Calu3 (cell line): Measurements from ENCODE around the gene CXCL1. TPM values are rescaled to one million over a fixed set of nuclear protein-coding genes. Genes with fewer than 3 reads are reported as not detected.
"Not testable (repeated sequence)": the region's sequence is repeated elsewhere in the genome, so short reads cannot be mapped to it uniquely, and the experiment has no call there.

Experiments
- BruUV-seq: library from RNA; stranded (reverse); fragments of 400-500 nt; replicated peaks from 2 replicates; lab custom pipeline; 2021; lab: Mats Ljungman, UMichigan
- CTCF ChIA-PET: fragments of 300-600 bp; sonication (Branson Sonifier 250); formaldehyde crosslinking; loops from one replicate; lab custom pipeline; 2022; ENCODE audit warnings: antibody characterized with exemption; lab: Charles Lee
- DNase-seq: peaks from one replicate; pipeline ENCODE4 v3.0.0; 2022
- H3K27ac Mint-ChIP-seq: one replicate; pipeline ENCODE4 v1.8.0; 2022; ENCODE audit warnings: mixed read lengths; ENCODE audit not compliant: unreplicated experiment
- H3K27me3 Mint-ChIP-seq: one replicate; pipeline ENCODE4 v1.8.0; 2022; ENCODE audit warnings: mixed read lengths; ENCODE audit not compliant: unreplicated experiment
- H3K36me3 Mint-ChIP-seq: one replicate; pipeline ENCODE4 v1.8.0; 2022; ENCODE audit warnings: mild to moderate bottlenecking, moderate library complexity, mixed read lengths; ENCODE audit not compliant: insufficient read depth, unreplicated experiment
- H3K4me1 Mint-ChIP-seq: one replicate; pipeline ENCODE4 v1.8.0; 2022; ENCODE audit warnings: mild to moderate bottlenecking, low read depth, mixed read lengths; ENCODE audit not compliant: unreplicated experiment
- H3K4me3 Mint-ChIP-seq: one replicate; pipeline ENCODE4 v1.8.0; 2022; ENCODE audit warnings: mild to moderate bottlenecking, low read depth, moderate library complexity, mixed read lengths; ENCODE audit not compliant: unreplicated experiment
- H3K9me3 Mint-ChIP-seq: one replicate; pipeline ENCODE4 v1.8.0; 2022; ENCODE audit warnings: low read depth, mixed read lengths; ENCODE audit not compliant: unreplicated experiment
- intact Hi-C: fragments of 100-400 bp; cut with micrococcal nuclease; formaldehyde crosslinking; loops from one replicate; pipeline ENCODE4 v1.10.0; 2022; ENCODE audit not compliant: unreplicated experiment
- total RNA-seq: library from RNA; stranded (reverse); gene quantifications from 2 replicates; pipeline ENCODE4 v1.2.3, GENCODE V29; 2022
- TF ChIP-seq, protein P1 (sequence below): fragments of 200-600 bp; IDR thresholded peaks from one replicate; pipeline ENCODE4 v1.8.0; 2022; ENCODE audit warnings: antibody characterized with exemption; ENCODE audit not compliant: unreplicated experiment

The CXCL1 gene
- total RNA-seq, 1 experiment from 2014 or later, result 414 TPM

DNA sequence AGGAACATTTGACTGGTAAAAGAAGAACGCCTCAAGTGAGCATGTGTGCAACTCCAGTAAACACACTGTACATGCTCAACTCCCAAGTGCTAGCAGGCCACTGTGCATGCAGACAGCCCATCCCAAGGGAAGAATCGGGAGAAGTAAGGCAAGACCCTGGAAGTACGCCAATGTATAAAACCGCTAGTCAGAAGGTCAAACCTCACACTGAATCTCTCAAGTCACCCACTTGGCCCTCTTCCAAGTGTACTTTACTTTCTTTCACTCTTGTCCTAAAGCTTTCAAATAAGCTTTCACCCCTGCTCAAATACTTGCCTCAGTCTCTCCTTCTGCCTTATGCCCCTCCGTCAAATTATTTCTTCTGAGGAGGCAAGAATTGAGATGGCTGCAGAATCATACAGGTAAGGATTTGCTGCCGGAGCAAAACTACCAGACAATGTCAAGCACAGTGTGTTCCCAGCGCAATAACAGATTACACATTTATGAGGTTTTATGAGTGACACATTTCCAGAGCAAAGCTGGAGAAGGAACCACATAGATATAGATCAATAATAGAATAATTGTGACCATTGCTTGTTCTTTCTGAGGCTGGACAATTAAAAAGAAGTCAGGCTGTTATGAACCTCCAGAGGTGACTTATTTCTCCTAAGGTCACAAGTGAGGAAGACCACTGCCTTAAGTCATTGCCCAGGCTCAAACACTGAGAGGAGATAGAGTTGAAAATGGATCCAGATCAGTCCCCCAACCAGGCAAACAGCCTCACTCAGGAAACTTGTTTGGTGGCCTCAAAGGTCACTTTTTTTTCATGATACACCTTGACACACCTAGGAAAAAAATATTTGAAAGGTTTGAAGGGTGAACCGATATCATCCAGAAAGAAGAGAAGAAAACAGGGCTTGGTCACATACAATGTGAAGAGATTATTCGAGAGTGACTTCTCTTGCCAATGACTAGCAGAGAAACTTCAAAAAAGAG, 26.3 kb downstream of the CXCL1 start:
- TF ChIP-seq, protein P1, sequence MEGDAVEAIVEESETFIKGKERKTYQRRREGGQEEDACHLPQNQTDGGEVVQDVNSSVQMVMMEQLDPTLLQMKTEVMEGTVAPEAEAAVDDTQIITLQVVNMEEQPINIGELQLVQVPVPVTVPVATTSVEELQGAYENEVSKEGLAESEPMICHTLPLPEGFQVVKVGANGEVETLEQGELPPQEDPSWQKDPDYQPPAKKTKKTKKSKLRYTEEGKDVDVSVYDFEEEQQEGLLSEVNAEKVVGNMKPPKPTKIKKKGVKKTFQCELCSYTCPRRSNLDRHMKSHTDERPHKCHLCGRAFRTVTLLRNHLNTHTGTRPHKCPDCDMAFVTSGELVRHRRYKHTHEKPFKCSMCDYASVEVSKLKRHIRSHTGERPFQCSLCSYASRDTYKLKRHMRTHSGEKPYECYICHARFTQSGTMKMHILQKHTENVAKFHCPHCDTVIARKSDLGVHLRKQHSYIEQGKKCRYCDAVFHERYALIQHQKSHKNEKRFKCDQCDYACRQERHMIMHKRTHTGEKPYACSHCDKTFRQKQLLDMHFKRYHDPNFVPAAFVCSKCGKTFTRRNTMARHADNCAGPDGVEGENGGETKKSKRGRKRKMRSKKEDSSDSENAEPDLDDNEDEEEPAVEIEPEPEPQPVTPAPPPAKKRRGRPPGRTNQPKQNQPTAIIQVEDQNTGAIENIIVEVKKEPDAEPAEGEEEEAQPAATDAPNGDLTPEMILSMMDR, result no peak
- H3K4me3 Mint-ChIP-seq, result peak overlapping the region; percentile 66
- peaks cover 64% of the 10 kb centered on the region for H3K4me1 Mint-ChIP-seq
- H3K27me3 Mint-ChIP-seq, result no peaks in the 10 kb centered on the region
- BruUV-seq, result TSS peak; percentile 43
- DNase-seq, result peak; percentile 30
- intact Hi-C loops, result loop anchor here (2.0 kb wide), 1 partner anchor 21 kb away; no protein-coding TSS in a partner anchor
- peaks cover 9% of the 10 kb centered on the region for H3K36me3 Mint-ChIP-seq
- H3K27ac Mint-ChIP-seq, result peak overlapping the region; percentile 58
- no peaks in the 10 kb centered on the region for H3K9me3 Mint-ChIP-seq
- CTCF ChIA-PET, result no interaction called here

DNA sequence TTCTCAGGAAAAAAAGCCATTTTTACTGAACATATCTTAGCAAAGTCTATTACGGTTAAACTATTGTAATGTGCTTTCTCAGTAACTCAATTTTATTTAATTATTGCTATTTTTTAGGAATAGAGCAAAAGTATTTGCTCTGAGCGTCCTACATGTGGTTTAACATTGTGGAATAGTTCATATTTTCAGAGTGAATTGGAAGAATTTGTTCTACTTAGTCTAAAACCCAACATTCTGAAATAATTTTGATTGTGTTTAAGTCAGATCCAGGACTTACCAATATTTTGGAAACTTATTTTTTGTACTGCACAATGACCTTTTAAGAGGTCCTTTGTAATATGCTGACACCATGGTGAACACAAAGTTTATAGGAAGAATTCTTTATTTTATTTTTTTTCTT, 27.2 kb downstream of the CXCL1 start:
- intact Hi-C loops, result no loop called here
- Mint-ChIP-seq H3K27ac (no peak overlapping the region), H3K9me3 (no peaks in the 10 kb centered on the region), H3K27me3 (no peaks in the 10 kb centered on the region), H3K4me1 (peaks cover 64% of the 10 kb centered on the region), H3K36me3 (peaks cover 9% of the 10 kb centered on the region), H3K4me3 (no peak overlapping the region)
- BruUV-seq, result no TSS peak
- TF ChIP-seq, protein P1, result no peak
- CTCF ChIA-PET, result interaction anchor here (1.1 to 1.4 kb wide), 2 partner anchors 23 to 28 kb away, joined by 3 to 5 read pairs; no protein-coding TSS in a partner anchor
- DNase-seq, result no peak

DNA sequence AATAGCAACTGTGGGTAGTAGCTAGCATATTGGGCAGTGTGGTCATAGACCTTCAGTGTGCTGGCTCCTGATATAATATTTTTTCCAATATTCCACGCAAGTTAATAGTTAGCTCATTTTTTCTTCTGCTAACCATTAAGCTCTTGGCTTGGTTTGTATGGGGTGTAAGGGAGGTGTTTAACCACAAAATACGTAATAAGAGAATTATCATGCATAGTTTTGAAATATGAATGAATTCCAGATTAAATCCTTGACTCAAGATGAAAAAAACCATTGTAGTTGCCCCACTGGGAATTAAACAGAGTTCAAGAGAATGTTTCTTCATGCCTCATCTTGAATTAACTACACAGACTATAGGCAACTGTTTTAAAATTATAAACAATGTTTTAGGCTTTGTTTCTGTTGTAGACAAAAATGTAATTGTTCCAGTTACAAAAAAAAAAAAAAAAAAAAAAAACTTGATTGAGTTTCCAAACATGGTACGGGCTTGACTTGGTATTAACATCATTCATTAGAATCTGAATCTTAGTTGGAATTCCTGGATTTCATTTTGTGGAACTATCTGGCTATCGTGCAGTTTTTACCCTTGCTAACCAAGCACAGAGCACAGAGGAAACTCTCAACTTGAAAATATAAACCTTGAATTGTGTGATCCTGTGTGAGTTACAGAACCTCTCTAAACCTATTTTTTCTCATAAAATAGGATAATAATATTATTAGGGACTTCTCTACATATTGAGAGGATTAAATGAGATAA, 28.4 kb downstream of the CXCL1 start:
- TF ChIP-seq, protein P1, result no peak
- intact Hi-C loops, result no loop called here
- DNase-seq, result peak; percentile 10
- Mint-ChIP-seq H3K9me3 (no peaks in the 10 kb centered on the region), H3K27me3 (no peaks in the 10 kb centered on the region), H3K36me3 (peaks cover 9% of the 10 kb centered on the region), H3K4me3 (no peak overlapping the region), H3K4me1 (peaks cover 61% of the 10 kb centered on the region), H3K27ac (no peak overlapping the region)
- BruUV-seq, result no TSS peak
- CTCF ChIA-PET, result interaction anchor here (0.7 to 1.4 kb wide), 5 partner anchors 11 to 1000 kb away, joined by 3 to 5 read pairs (median 3); no protein-coding TSS in a partner anchor

- not testable (repeated sequence) for BruUV-seq, H3K27ac Mint-ChIP-seq
Observed at GRCh38 chr4:73899338-73899737, 30.1 kb downstream of the CXCL1 start.

More at GRCh38 chr4:73899338-73899737, 30.1 kb downstream of the CXCL1 start:
- peaks cover 52% of the 10 kb centered on the region for H3K4me1 Mint-ChIP-seq
- CTCF ChIA-PET, result interaction anchor here (0.6 kb wide), 1 partner anchor 16 kb away, joined by 3 read pairs; no protein-coding TSS in a partner anchor
- DNase-seq, H3K9me3 Mint-ChIP-seq, H3K27me3 Mint-ChIP-seq, intact Hi-C loops, H3K36me3 Mint-ChIP-seq, H3K4me3 Mint-ChIP-seq: not testable (repeated sequence)
